Breast epithelium (tissue), 4 donors: ENCODE results near the gene DUSP28. TPM values are rescaled to one million over a fixed set of nuclear protein-coding genes. Genes with fewer than 3 reads are reported as not detected.
A peak's percentile ranks its signal among the peaks of the same experiment; 100 is the strongest.

Experiments used
- DNase-seq, 2 donors: peaks; one replicate each; pipeline ENCODE4 v3.0.0-alpha.2; 2019; ENCODE audit warnings: low spot score in 2 of 2
- H3K27ac ChIP-seq, 2 donors: fragments of 200-600 bp; sonication (generic) in 1 of 2; one replicate each; pipeline ENCODE4 v1.5.1; 2016 to 2019; ENCODE audit warnings: mild to moderate bottlenecking in 1 of 2
- H3K27me3 ChIP-seq, 2 donors: fragments of 200-600 bp; sonication (generic) in 1 of 2; one replicate each; pipeline versions ENCODE4 v1.5.1 to v1.6.0; 2017 to 2019; ENCODE audit warnings: control low read depth in 1 of 2, mild to moderate bottlenecking in 1 of 2
- H3K36me3 ChIP-seq: fragments of 200-600 bp; one replicate; pipeline ENCODE4 v1.5.1; 2019
- H3K4me1 ChIP-seq, 2 donors: fragments of 200-600 bp; sonication (generic); one replicate each; pipeline ENCODE4 v1.5.1; 2016 to 2019; ENCODE audit warnings: control low read depth in 1 of 2
- H3K4me3 ChIP-seq, 3 donors: fragments of 200-600 bp; sonication (generic); 1 replicate in 2 of 3; 2 replicates in 1 of 3; pipeline ENCODE4 v1.5.1; 2016 to 2019; ENCODE audit warnings: mild to moderate bottlenecking in 3 of 3, moderate library complexity in 2 of 3
- H3K9me3 ChIP-seq, 2 donors: fragments of 200-600 bp; sonication (generic) in 1 of 2; one replicate each; pipeline ENCODE4 v1.5.1; 2016 to 2019; ENCODE audit warnings: control low read depth in 1 of 2
- POLR2A ChIP-seq: fragments of 450-650 bp; IDR thresholded peaks from one replicate; pipeline ENCODE4 v1.6.1; 2016; ENCODE audit warnings: antibody characterized with exemption, mild to moderate bottlenecking, moderate library complexity
- POLR2AphosphoS5 ChIP-seq, 3 donors: sonication (generic); formaldehyde crosslinking; IDR thresholded peaks; one replicate each; pipeline ENCODE4 v1.6.1; 2017; ENCODE audit warnings: antibody characterized with exemption in 3 of 3
- intact Hi-C: fragments of 100-400 bp; cut with DNase I; formaldehyde crosslinking; loops from one replicate; pipeline ENCODE4 v1.15.1; 2023; ENCODE audit warnings: low total_unique reads
- total RNA-seq, 3 donors: library from RNA; depleted of rRNA; stranded (reverse); fragments of >200 nt; gene quantifications; one replicate each; pipeline ENCODE4 v1.1.0, GENCODE V29; 2016
- TF ChIP-seq, protein P1 (sequence below), 3 donors: fragments of 450-650 bp; IDR thresholded peaks; one replicate each; pipeline ENCODE4 v1.5.1; 2016 to 2017; ENCODE audit warnings: antibody characterized with exemption in 3 of 3, mild to moderate bottlenecking in 3 of 3, moderate library complexity in 3 of 3

The DUSP28 gene, protein sequence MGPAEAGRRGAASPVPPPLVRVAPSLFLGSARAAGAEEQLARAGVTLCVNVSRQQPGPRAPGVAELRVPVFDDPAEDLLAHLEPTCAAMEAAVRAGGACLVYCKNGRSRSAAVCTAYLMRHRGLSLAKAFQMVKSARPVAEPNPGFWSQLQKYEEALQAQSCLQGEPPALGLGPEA
- 1 to 10 TPM; 5.9 to 8.8 (median 6.9) TPM for total RNA-seq

DNA sequence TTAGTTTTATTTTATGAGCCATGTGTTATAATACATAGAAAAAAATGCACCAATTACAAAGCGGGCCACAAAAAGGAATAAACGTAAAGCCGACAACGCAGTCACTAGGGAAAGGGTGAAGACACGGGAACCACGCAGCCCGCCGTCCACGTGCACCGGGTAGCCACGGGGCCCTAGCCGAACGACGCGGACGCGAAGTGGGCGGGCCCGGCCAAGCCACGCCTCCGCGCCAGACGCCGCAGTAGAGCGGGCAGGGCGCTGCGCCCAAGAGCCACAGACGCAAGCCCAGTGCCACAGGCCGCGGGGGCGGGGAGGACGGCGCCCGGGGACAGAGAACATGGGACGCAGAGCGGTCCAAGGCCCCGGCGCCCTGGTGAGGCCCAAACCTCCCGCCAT, at the start of gene DUSP28:
TSS of gene DUSP28 (plus strand) at position 274 of the 396 bp plus-strand sequence. CDS start 328 bp downstream, outside the sequence.
- peak within 1 kb of the TSS; percentile 100 for H3K27ac ChIP-seq
- no peaks in the 10 kb centered on the region for H3K9me3 ChIP-seq
- peak within 1 kb of the TSS; percentile 89 to 96 (median 90) for H3K4me3 ChIP-seq
- intact Hi-C loops = no loop called here
- DNase-seq = peak; percentile 86 to 91
- TF ChIP-seq POLR2A (peak; percentile 80), POLR2AphosphoS5 (IDR thresholded peaks at IDR 0.05) (peak in 1 of 3 donors; percentile 91)
- TF ChIP-seq, protein P1, sequence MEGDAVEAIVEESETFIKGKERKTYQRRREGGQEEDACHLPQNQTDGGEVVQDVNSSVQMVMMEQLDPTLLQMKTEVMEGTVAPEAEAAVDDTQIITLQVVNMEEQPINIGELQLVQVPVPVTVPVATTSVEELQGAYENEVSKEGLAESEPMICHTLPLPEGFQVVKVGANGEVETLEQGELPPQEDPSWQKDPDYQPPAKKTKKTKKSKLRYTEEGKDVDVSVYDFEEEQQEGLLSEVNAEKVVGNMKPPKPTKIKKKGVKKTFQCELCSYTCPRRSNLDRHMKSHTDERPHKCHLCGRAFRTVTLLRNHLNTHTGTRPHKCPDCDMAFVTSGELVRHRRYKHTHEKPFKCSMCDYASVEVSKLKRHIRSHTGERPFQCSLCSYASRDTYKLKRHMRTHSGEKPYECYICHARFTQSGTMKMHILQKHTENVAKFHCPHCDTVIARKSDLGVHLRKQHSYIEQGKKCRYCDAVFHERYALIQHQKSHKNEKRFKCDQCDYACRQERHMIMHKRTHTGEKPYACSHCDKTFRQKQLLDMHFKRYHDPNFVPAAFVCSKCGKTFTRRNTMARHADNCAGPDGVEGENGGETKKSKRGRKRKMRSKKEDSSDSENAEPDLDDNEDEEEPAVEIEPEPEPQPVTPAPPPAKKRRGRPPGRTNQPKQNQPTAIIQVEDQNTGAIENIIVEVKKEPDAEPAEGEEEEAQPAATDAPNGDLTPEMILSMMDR (IDR thresholded peaks at IDR 0.05) = no peak
- no peaks in the 10 kb centered on the region for H3K27me3 ChIP-seq
- no peaks in the 10 kb centered on the region for H3K36me3 ChIP-seq
- peaks cover 4 to 10% of the 10 kb centered on the region in 2 donors for H3K4me1 ChIP-seq

DNA sequence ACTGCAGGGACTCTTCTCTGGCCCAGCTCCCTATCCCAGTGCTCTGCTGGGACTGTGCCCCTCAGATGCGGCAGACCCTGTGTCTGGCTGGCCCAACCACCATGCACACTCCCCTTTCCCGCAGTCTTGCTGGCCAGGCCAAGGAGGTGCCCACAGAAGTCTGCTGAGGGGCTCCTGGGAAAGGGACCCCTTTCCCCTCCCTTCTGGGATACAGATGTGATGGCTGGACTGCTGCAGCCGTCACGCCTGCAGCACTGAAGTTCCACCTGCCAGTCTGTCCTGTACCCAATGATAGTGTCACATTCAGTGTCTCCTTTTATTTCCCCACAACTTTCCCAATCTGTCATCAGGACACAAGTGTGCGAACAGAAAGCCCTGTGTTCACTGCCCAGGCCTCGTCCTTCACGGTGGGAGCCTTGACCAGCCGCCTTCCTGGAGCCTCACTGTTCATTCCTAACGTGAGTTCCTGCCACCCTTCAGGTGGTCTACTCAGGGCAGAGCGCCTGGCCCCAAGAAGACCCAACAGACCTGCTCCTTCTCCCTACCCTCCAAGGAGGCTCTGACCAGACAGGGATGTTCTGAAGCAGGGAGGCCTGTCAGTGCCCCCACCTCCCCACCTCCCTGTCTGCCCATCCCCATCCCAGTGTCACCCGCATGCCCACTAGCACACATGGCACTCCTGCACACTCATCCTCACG, 49.5 kb upstream of the DUSP28 start:
- Histone ChIP-seq H3K4me3 (no peak overlapping the region), H3K36me3 (no peaks in the 10 kb centered on the region), H3K27ac (no peak overlapping the region), H3K9me3 (no peaks in the 10 kb centered on the region), H3K27me3 (no peaks in the 10 kb centered on the region), H3K4me1 (no peaks in the 10 kb centered on the region)
- TF ChIP-seq, protein P1 (IDR thresholded peaks at IDR 0.05) = no peak
- no peak for TF ChIP-seq POLR2AphosphoS5 (IDR thresholded peaks at IDR 0.05)
- TF ChIP-seq POLR2A = no peak
- intact Hi-C loops = no loop called here
- no peak for DNase-seq

DNA sequence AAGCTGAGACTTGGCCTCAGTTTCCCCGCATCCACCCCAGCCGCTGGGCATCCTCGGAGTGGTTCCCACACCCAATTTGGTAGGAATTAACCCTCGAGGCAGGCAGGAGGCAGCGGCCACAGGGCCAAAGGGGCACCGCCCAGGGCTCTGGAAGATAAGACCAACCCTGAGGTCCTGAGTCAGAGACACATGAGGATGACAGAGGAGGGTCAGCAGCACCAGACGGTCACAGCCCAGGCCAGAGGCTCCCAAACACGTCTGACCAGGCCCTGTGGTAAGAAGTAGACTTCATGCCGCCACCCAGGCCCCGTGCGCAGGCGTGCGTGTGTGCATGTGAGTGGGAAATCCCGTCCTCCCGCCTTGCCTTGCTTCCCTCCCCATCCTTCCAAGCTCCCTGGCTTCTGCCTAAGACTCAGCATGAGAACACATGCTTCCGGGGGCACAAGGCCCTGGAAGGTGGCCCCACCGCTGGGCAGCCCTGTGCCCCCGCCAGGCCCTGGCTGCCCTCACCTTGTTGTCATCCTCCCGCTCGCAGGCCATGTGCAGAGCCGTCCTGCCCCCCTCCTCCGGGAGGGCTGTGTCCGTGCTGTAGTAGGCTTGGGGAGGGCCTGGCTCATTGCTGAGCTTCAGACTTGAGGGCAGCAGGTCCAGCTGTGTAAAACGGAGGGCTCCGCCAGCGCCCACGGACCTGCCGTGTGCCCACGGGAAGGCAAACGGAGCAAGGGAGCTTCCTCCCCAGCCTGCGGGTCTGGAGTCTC, 48.6 kb upstream of the DUSP28 start:
- H3K36me3 ChIP-seq = no peaks in the 10 kb centered on the region
- H3K4me3 ChIP-seq = no peak overlapping the region
- H3K27me3 ChIP-seq = no peaks in the 10 kb centered on the region
- no peaks in the 10 kb centered on the region for H3K4me1 ChIP-seq
- intact Hi-C loops = no loop called here
- no peak overlapping the region for H3K27ac ChIP-seq
- no peaks in the 10 kb centered on the region for H3K9me3 ChIP-seq
- peak; percentile 10 to 30 for DNase-seq
- TF ChIP-seq POLR2AphosphoS5 (IDR thresholded peaks at IDR 0.05) (no peak), POLR2A (no peak)
- TF ChIP-seq, protein P1 (IDR thresholded peaks at IDR 0.05) = no peak

DNA sequence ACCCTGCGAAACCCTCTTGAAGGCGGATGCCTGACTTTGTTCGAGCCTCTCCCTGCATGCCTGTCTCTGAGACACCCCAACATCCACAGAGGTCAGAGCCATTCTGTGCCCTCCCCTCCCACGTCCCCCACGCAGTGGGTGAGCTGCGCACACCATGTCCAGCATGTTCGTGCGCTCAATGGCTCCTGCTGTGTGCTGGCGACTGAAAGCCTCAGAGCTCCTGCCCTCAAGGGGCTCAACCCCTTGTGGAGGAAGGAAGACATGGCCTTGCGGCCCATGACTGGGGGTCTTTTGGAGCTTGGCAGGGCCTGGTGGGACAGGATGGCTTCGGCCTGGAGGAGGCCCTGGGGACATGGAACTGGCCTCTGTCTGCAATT, 48.1 kb upstream of the DUSP28 start:
- no peaks in the 10 kb centered on the region for H3K27me3 ChIP-seq
- TF ChIP-seq POLR2A (no peak), POLR2AphosphoS5 (IDR thresholded peaks at IDR 0.05) (no peak)
- TF ChIP-seq, protein P1 (IDR thresholded peaks at IDR 0.05) = no peak
- intact Hi-C loops = no loop called here
- no peaks in the 10 kb centered on the region for H3K9me3 ChIP-seq
- H3K4me1 ChIP-seq = no peaks in the 10 kb centered on the region
- H3K36me3 ChIP-seq = no peaks in the 10 kb centered on the region
- peak in 1 of 2 donors; percentile 22 for DNase-seq
- H3K4me3 ChIP-seq = no peak overlapping the region
- no peak overlapping the region for H3K27ac ChIP-seq
